ENCODE results near the gene GNG2. TPM values are rescaled to one million over a fixed set of nuclear protein-coding genes. Genes with fewer than 3 reads are reported as not detected.
A peak's percentile ranks its signal among the peaks of the same experiment; 100 is the strongest.

The GNG2 gene
- total and polyA plus RNA-seq, 2 of the 8 experiments (the other 6 are each of a cell fraction or from before 2014, with no cell fraction given), result 8.2 to 17.9 TPM

DNA sequence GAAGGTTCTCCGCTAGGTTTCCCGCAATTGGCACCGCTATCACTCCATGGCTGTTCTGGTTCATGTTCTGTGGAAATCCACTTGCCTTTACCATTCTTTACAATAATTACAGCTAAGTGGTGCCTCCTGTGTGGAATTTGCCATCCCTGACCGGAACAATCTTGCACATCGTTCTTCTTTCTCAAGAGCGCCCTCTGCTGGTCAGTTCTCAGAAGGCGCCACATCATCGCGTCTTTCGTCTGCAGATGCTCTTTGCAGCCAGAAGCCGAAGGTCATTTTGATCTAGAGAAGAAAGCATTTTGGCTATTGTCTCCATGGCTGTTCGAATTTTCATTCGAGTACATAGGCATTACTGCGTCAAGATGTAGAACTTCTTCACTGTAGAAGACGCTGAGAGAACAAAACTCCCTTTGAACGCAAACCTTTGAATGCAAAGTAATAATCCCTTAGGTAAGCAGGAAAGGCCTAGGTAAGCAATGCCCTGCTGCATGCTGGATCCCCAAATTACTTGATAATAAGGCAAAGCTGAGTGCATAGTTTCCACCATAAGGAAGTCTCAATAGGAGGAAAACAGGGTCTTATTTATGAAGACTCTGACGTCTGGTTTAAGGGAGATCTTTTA, 118.8 kb downstream of the GNG2 start:
- 30% methylated on average over 17 of the region's 17 CpGs; no CpG with 5 or more reads in 1 of the 2 experiments for WGBS, 2 experiments (ENCODE audit: extremely low coverage in 1 of 2, insufficient coverage in 1 of 2, insufficient read length in 1 of 2, insufficient replicate concordance in 2 of 2, low coverage in 1 of 2, low lambda C conversion rate in 2 of 2, missing lambda C conversion rate in 1 of 2)
- Histone ChIP-seq H4K91ac (replicated peaks; ENCODE audit: insufficient read length, low read length) (no peak overlapping the region), H2BK12ac (ENCODE audit: low read depth, low read length) (no peak overlapping the region), H3K4me2 (ENCODE audit: insufficient read depth in 1 of 2, low read depth in 2 of 2, low read length in 2 of 2) (no peak overlapping the region), H3K27ac (ENCODE audit: low read depth, low read length) (no peak overlapping the region), H3K79me2 (ENCODE audit: control insufficient read depth in 1 of 2, insufficient read depth in 2 of 2, low read length in 2 of 2) (no peaks in the 10 kb centered on the region), H3K4ac (replicated peaks; ENCODE audit: insufficient read length, low read depth, low read length) (no peak overlapping the region), H4K5ac (ENCODE audit: insufficient read length, low read depth, low read length) (no peak overlapping the region), H3K9ac (replicated peaks in 1 of 4; ENCODE audit: extremely low read depth in 1 of 4, low read depth in 3 of 4, low read length in 3 of 4) (no peak overlapping the region), H4K20me1 (replicated peaks in 1 of 2; ENCODE audit: control insufficient read depth in 1 of 2, insufficient read depth in 2 of 2, low read length in 2 of 2) (no peaks in the 10 kb centered on the region), H3K18ac (ENCODE audit: extremely low read depth, low read length) (no peak overlapping the region), H3K27me3 (replicated peaks in 1 of 4; ENCODE audit: control insufficient read depth in 3 of 4, extremely low read depth in 1 of 4, insufficient read depth in 3 of 4, low read length in 3 of 4) (no peaks in the 10 kb centered on the region), H3K56ac (replicated peaks; ENCODE audit: insufficient read length, low read depth, low read length) (no peak overlapping the region), H3K4me3 (ENCODE audit: extremely low read depth in 1 of 4, insufficient read depth in 2 of 4, low read depth in 3 of 4, low read length in 4 of 4) (no peak overlapping the region), H2BK5ac (ENCODE audit: low read depth, low read length) (no peak overlapping the region), H3K23ac (ENCODE audit: insufficient read length) (no peak overlapping the region), H3K4me1 (replicated peaks in 1 of 4; ENCODE audit: control insufficient read depth in 3 of 4, insufficient read depth in 4 of 4, low read length in 3 of 4) (no peaks in the 10 kb centered on the region), H2AFZ (ENCODE audit: low read length) (peak overlapping the region; percentile 72; the same call in 1 of the 2 replicates), H3K36me3 (ENCODE audit: control insufficient read depth in 2 of 4, insufficient read depth in 4 of 4, low read length in 3 of 4) (no peaks in the 10 kb centered on the region), H4K8ac (ENCODE audit: extremely low read depth, insufficient read depth, low read length) (no peak overlapping the region), H2BK20ac (ENCODE audit: low read length) (no peak overlapping the region), H3K79me1 (ENCODE audit: low read depth, low read length) (no peaks in the 10 kb centered on the region), H2BK120ac (replicated peaks; ENCODE audit: low read depth, low read length) (no peak overlapping the region), H2BK15ac (ENCODE audit: low read length) (no peak overlapping the region), H2AK5ac (ENCODE audit: low read depth, low read length) (no peak overlapping the region), H3K14ac (ENCODE audit: insufficient read length) (no peak overlapping the region), H3K9me3 (ENCODE audit: insufficient read depth in 2 of 2, low read depth in 1 of 2, low read length in 1 of 2) (no peaks in the 10 kb centered on the region), H3K23me2 (ENCODE audit: low read depth, low read length) (no peaks in the 10 kb centered on the region)
- ChIA-PET CTCF (ENCODE audit: partially characterized antibody) (interaction anchor here (0.7 to 5.6 kb wide), 47 partner anchors 9 to 696 kb away, joined by 3 to 53 read pairs (median 4); no protein-coding TSS in a partner anchor), POLR2A (ENCODE audit: partially characterized antibody) (interaction anchor here (0.8 kb wide), 1 partner anchor 10 kb away, joined by 3 read pairs; the partner anchor contains the start of gene RTRAF)
- DNase-seq (ENCODE audit: low read depth in 1 of 2, low spot score in 2 of 2) (peak; percentile 56 to 94), FAIRE-seq (peak; percentile 98)
- TF ChIP-seq POLR2A (IDR thresholded peaks at IDR 0.05; ENCODE audit: control extremely low read depth in 1 of 2, low read depth in 2 of 2, low read length in 2 of 2) (no peak), YY1 (IDR thresholded peaks at IDR 0.05; ENCODE audit: low read depth, low read length) (0 out of 2 replicates have a peak, but pooled peaks have one; percentile 40), MAFK (IDR thresholded peaks at IDR 0.05; ENCODE audit: low read depth, low read length) (no peak), RAD21 (IDR thresholded peaks at IDR 0.05 in 1 of 2, conservative IDR thresholded peaks at IDR 0.05 in 1 of 2; ENCODE audit: low read depth in 2 of 2, low read length in 2 of 2) (peak; percentile 84 to 88), RNF2 (IDR thresholded peaks at IDR 0.05; ENCODE audit: borderline replicate concordance, low read depth, low read length, missing control alignments, poor library complexity, severe bottlenecking) (no peak), TEAD4 (IDR thresholded peaks at IDR 0.05; ENCODE audit: low read depth, low read length) (peak; percentile 52), CREB1 (IDR thresholded peaks at IDR 0.05) (0 out of 2 replicates have a peak, but pooled peaks have one; percentile 50)
- TF ChIP-seq, protein P1, sequence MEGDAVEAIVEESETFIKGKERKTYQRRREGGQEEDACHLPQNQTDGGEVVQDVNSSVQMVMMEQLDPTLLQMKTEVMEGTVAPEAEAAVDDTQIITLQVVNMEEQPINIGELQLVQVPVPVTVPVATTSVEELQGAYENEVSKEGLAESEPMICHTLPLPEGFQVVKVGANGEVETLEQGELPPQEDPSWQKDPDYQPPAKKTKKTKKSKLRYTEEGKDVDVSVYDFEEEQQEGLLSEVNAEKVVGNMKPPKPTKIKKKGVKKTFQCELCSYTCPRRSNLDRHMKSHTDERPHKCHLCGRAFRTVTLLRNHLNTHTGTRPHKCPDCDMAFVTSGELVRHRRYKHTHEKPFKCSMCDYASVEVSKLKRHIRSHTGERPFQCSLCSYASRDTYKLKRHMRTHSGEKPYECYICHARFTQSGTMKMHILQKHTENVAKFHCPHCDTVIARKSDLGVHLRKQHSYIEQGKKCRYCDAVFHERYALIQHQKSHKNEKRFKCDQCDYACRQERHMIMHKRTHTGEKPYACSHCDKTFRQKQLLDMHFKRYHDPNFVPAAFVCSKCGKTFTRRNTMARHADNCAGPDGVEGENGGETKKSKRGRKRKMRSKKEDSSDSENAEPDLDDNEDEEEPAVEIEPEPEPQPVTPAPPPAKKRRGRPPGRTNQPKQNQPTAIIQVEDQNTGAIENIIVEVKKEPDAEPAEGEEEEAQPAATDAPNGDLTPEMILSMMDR (IDR thresholded peaks at IDR 0.05; ENCODE audit: control extremely low read depth in 1 of 3, insufficient read depth in 1 of 3, low read depth in 1 of 3, low read length in 3 of 3), result peak; percentile 76 to 95 (median 77)
